Colon (tissue), 2 donors: ENCODE data around the gene SLC6A8.
"Not testable (repeated sequence)": the region's sequence is repeated elsewhere in the genome, so short reads cannot be mapped to it uniquely, and the experiment has no call there.

Source experiments
- FAIRE-seq: peaks from 2 replicates; lab custom pipeline; 2012; peaks lifted over from hg19 to GRCh38; lab: Jason Lieb, UNC
- donor health status: control.
- donor health status: control.

The SLC6A8 gene

GRCh38 chrX:153672531-153673427 lies 14.9 kb upstream of the SLC6A8 start:
- no peak for FAIRE-seq

GRCh38 chrX:153673428-153674218 lies 14.1 kb upstream of the SLC6A8 start, which contains the start of gene PNCK:
Gene PNCK, minus strand, starts transcription at chrX:153673813. Its CDS starts 737 bp downstream, at chrX:153673076.
- no peak for FAIRE-seq

GRCh38 chrX:153674219-153674851 lies 13.4 kb upstream of the SLC6A8 start:
- no peak for FAIRE-seq

- no peak for FAIRE-seq
These were observed 6.6 kb upstream of the SLC6A8 start for GRCh38 chrX:153681175-153681574.

DNA sequence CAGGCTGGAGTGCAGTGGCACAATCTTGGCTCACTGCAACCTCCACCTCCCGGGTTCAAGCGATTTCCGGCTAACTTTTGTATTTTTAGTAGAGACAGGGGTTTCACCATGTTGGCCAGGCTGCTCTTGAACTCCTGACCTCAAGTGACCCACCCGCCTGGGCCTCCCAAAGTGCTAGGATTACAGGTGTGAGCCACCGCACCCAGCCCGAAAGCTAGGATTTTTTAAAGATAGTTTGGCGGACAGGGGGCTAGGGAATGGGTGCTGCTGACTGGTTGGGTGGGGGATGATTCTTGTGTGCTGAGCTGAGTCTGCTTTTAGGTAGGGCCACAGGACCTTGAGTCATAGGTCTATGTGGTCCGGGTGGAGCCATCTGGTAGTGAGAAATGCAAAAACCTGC lies 4.2 kb upstream of the SLC6A8 start:
- FAIRE-seq = not testable (repeated sequence)

- no peak for FAIRE-seq
These were observed 3.1 kb upstream of the SLC6A8 start for GRCh38 chrX:153684467-153685155.

DNA sequence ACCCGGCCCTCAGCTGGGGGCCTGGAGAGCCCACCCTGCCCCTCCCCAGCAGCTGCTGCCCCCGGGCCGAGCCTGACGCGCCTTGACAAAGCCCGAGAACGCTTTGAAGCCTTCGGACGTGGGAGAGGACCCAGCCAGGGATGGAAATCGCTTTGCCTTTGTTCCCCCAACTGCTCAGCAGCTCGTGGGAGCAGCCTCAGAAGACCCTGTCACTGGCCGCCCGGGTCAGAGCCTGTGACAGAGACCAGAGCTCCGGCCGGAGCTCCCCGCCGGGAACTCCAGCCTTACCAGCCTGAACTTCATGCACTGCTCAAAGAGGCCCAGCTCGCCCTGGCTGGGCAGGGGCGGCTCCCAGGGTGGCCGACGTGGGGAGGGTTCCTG lies 2.6 kb upstream of the SLC6A8 start:
- no peak for FAIRE-seq

DNA sequence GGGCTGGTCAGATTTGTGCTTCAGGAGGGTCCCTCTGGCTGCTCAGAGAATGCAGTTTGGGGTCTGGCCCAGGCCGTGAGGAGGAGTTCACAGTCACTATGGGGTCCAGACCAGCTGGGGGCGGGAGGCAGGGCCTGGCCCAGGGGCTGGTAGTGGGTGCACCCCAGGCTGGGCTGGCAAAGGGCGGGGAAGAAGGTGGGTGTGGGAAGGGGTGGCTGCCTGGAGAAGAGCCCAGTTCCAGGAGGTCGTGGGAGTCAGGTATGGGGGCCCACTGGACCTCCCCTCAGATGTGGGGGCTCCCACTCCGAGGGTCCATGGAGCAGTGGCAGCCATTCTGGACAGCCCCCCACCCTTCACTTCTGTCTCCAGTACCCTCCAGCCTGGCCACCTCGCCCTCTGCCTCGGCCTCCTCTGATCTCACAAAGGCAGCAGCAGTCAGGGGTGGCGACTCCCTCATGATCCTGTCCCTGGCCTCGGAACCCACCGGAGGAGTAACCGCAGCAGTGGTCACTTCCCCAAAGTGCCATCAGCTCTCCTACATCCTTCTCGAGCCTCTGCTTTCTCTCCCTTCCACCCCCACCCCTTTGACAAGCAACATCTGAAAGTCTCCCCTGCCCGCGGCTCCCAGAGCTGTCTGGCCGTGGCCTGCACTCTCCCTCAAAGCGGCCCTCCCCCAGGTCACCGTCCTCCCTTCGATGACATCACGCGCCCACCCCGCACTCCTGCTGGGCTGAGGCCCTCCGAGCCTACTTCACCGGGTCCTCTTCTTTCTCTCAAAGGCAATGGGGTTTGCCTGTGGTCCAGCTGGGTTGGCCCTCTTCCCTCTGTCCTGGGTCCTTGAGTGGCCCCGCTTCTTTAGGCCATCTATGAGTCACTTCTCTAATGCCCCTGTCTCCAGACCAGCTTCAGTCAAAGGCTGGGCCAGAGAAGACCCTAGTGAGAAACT lies 1.7 kb upstream of the SLC6A8 start:
- no peak for FAIRE-seq

GRCh38 chrX:153686711-153687110 lies 1.0 kb upstream of the SLC6A8 start:
- no peak for FAIRE-seq

- no peak for FAIRE-seq
These were observed 345 bp downstream of the SLC6A8 start for GRCh38 chrX:153688071-153688470.

DNA sequence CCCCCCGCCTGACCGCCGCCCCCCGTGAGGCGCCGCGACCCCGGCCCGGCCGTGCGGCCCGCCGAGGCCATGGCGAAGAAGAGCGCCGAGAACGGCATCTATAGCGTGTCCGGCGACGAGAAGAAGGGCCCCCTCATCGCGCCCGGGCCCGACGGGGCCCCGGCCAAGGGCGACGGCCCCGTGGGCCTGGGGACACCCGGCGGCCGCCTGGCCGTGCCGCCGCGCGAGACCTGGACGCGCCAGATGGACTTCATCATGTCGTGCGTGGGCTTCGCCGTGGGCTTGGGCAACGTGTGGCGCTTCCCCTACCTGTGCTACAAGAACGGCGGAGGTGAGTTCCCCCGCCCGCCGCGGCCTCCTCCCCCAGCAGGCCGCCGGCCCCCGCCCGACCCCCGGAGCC lies 780 bp downstream of the SLC6A8 start:
- no peak for FAIRE-seq

DNA sequence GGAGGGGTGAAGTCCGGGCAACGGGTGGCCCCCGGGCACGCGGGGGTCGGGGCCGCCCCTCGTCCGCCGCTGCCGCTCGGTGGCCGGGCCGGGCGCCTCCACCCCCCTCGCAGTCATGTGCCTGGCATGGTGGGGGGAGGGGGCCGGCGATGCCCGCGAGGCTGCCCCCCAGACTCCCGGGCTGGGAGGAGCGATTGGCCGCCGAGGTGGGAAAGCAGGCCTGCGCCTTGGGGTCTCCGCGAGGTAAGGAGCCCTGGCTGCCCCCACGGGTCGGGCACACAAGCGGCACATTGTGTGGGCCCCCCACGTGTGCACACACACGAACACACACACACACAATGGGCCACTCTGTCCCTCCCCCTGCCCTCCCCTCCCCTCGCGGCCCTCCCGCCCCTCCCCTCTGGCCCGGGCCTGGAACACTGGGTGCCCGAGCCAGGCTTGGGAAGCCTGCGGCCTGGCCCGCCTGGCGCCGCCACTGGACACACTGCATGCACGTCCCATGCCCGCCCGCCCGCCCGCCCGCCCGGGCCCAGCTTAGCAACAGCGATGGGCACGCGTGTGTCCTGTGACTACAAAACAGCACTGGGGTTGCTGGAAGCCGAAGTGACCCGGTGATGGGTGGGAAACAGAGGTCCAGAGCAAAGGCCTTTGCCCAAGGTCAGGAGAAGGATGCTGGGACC lies 1.3 kb downstream of the SLC6A8 start:
- no peak for FAIRE-seq

- FAIRE-seq = no peak
These were observed 2.1 kb downstream of the SLC6A8 start for GRCh38 chrX:153689654-153690465.

DNA sequence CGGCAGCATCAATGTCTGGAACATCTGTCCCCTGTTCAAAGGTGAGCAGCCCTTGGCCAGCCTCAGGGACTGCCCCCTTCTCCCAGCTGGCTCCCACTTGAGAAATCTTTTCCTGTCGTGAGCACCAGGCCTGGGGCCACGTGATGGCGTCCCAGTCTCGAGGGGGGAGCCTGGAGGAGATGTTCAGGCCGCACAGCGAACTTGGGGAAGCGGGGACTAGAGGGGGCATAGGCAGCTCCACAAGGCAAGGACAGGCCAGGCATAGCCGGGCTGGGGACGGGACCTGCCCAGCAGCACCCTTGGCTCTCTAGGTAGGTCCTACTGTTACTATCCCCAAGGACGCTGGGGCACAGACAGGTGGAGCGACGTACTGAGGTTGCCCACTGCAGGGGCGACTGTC lies 2.7 kb downstream of the SLC6A8 start:
- FAIRE-seq = no peak

DNA sequence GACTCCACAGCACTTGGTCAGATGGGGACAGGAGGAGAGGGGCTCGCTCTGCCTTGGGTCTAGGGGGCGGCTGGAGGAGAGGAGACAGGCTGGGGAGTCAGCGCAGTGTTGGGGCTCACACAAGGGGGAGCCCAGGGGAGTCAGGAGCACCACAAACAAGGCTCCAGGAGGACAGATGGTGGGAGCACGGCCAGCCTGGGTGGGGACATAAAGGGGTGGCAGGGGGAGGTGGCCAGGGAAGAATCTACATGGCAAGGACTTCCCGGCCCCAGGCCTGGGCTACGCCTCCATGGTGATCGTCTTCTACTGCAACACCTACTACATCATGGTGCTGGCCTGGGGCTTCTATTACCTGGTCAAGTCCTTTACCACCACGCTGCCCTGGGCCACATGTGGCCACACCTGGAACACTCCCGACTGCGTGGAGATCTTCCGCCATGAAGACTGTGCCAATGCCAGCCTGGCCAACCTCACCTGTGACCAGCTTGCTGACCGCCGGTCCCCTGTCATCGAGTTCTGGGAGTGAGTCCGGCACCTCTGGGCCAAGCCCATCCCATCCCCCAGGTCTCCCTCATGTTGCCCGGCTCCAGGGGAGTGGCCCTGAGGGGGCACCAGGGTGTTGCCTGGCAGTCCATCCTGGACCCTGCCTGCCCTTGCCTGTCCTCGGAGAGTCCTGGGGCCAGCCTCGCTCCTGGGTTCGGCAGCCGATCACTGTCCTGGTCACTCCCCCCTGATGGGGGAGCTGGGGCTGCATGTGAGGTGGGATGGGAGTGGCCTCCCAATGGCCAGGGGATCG lies 3.5 kb downstream of the SLC6A8 start:
- not testable (repeated sequence) for FAIRE-seq

DNA sequence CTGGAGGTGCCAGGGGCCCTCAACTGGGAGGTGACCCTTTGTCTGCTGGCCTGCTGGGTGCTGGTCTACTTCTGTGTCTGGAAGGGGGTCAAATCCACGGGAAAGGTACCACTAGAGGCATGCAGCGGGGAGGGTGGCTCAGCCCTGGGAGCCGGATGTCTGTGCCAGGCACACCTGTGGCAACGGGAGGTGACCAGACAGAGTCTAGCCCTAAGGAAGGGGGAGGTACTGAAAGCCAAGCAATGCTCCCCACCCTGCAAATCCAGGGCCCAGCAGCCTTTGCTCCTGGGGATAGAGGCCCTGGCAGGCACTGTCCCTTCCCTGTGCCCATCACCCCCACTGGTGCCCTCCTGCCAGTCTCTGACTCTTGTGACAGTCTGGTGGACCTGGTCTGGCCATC lies 4.3 kb downstream of the SLC6A8 start:
- no peak for FAIRE-seq

GRCh38 chrX:153692611-153693156 lies 5.0 kb downstream of the SLC6A8 start:
- FAIRE-seq = no peak
